ENCODE results near the gene VOPP1.

Gene VOPP1

GRCh38 chr7:55470261-55470660 is 102.0 kb downstream of the VOPP1 start:
- TF ChIP-seq CTCF (IDR thresholded peaks at IDR 0.05; ENCODE audit: control insufficient read depth, extremely low read depth, insufficient read depth), result no peak
- no peak for DNase-seq (ENCODE audit: low read depth)

GRCh38 chr7:55469721-55470120 is 102.6 kb downstream of the VOPP1 start:
- TF ChIP-seq CTCF (IDR thresholded peaks at IDR 0.05; ENCODE audit: control insufficient read depth, extremely low read depth, insufficient read depth), result no peak
- DNase-seq (ENCODE audit: low read depth), result no peak
- no peak overlapping the region for H3K4me3 ChIP-seq (ENCODE audit: low read depth, low read length)

More at GRCh38 chr7:55470261-55470660, 102.0 kb downstream of the VOPP1 start:
- H3K4me3 ChIP-seq (ENCODE audit: low read depth, low read length), result no peak overlapping the region

GRCh38 chr7:55469271-55469681 is 103.0 kb downstream of the VOPP1 start:
- no peak for DNase-seq (ENCODE audit: low read depth)
- TF ChIP-seq CTCF (IDR thresholded peaks at IDR 0.05; ENCODE audit: control insufficient read depth, extremely low read depth, insufficient read depth), result no peak
- H3K4me3 ChIP-seq (ENCODE audit: low read depth, low read length), result no peak overlapping the region

- H3K4me3 ChIP-seq (ENCODE audit: low read depth, low read length), result no peak overlapping the region
- DNase-seq (ENCODE audit: low read depth), result no peak
- TF ChIP-seq CTCF (IDR thresholded peaks at IDR 0.05; ENCODE audit: control insufficient read depth, extremely low read depth, insufficient read depth), result no peak
Measured at GRCh38 chr7:55468495-55468894, 103.8 kb downstream of the VOPP1 start.

- H3K4me3 ChIP-seq (ENCODE audit: low read depth, low read length), result no peak overlapping the region
Measured at GRCh38 chr7:55467047-55467593, 105.2 kb downstream of the VOPP1 start.

GRCh38 chr7:55465691-55466090 is 106.6 kb downstream of the VOPP1 start:
- no peak for DNase-seq (ENCODE audit: low read depth)
- H3K4me3 ChIP-seq (ENCODE audit: low read depth, low read length), result no peak overlapping the region
- TF ChIP-seq CTCF (IDR thresholded peaks at IDR 0.05; ENCODE audit: control insufficient read depth, extremely low read depth, insufficient read depth), result no peak

More at GRCh38 chr7:55467047-55467593, 105.2 kb downstream of the VOPP1 start:
- DNase-seq (ENCODE audit: low read depth), result no peak
- no peak for TF ChIP-seq CTCF (IDR thresholded peaks at IDR 0.05; ENCODE audit: control insufficient read depth, extremely low read depth, insufficient read depth)

- no peak for DNase-seq (ENCODE audit: low read depth)
- no peak for TF ChIP-seq CTCF (IDR thresholded peaks at IDR 0.05; ENCODE audit: control insufficient read depth, extremely low read depth, insufficient read depth)
- no peak overlapping the region for H3K4me3 ChIP-seq (ENCODE audit: low read depth, low read length)
Measured at GRCh38 chr7:55464422-55464821, 107.9 kb downstream of the VOPP1 start.
